Testis (tissue), 3 donors: ENCODE data around the gene SCGB3A1. TPM values are rescaled to one million over a fixed set of nuclear protein-coding genes. Genes with fewer than 3 reads are reported as not detected.

Source experiments
- DNase-seq: peaks from one replicate; pipeline ENCODE4 v3.0.0-alpha.2; 2019
- H3K27ac ChIP-seq, 2 donors: fragments of 200-600 bp; sonication (generic); one replicate each; pipeline ENCODE4 v1.5.1; 2019
- H3K27me3 ChIP-seq: fragments of 200-600 bp; sonication (generic); one replicate; pipeline ENCODE4 v1.5.1; 2019
- H3K36me3 ChIP-seq: fragments of 200-600 bp; sonication (generic); one replicate; pipeline ENCODE4 v1.5.1; 2017; ENCODE audit warnings: low read depth; ENCODE audit errors: missing control alignments
- H3K4me1 ChIP-seq: fragments of 200-600 bp; sonication (generic); one replicate; pipeline ENCODE4 v1.5.1; 2019
- H3K4me3 ChIP-seq, 2 donors: fragments of 200-600 bp; sonication (generic); one replicate each; pipeline ENCODE4 v1.5.1; 2017 to 2019
- H3K9me3 ChIP-seq: fragments of 200-600 bp; sonication (generic); one replicate; pipeline ENCODE4 v1.5.1; 2017
- POLR2A ChIP-seq: fragments of 450-650 bp; IDR thresholded peaks from one replicate; pipeline ENCODE4 v1.6.1; 2017; ENCODE audit warnings: antibody characterized with exemption, mild to moderate bottlenecking, moderate library complexity
- WGBS, 2 donors: methylation state at CpG; one replicate each; pipeline ENCODE4 v1.1.5; 2018; 5-methylcytosine and 5-hydroxymethylcytosine counted together
- intact Hi-C: fragments of 100-400 bp; cut with DNase I; formaldehyde crosslinking; loops from one replicate; pipeline ENCODE4 v1.15.1; 2023; ENCODE audit warnings: low total_unique reads
- polyA plus RNA-seq: library from polyadenylated mRNA; stranded (reverse); fragments of 350-450 nt; fragmentation: Illumina TruSeq; extraction: RNeasy Lipid Tissue Mini Kit (QIAGEN cat#74804); gene quantifications from one replicate; pipeline ENCODE4 v1.2.3, GENCODE V29; 2014; ENCODE audit warnings: low read depth, low replicate concordance; ENCODE audit not compliant: insufficient read depth
- total RNA-seq, 2 donors: library from RNA; depleted of rRNA; stranded (reverse); fragments of >200 nt; gene quantifications; one replicate each; pipeline ENCODE4 v1.2.3, GENCODE V29; 2016
- TF ChIP-seq, protein P1 (sequence below), 3 experiments: fragments of 450-650 bp in 2 of 3; fragments of 200-600 bp in 1 of 3; sonication (generic) in 1 of 3; IDR thresholded peaks; one replicate each; pipeline ENCODE4 v1.5.1; 2016 to 2019; ENCODE audit warnings: antibody characterized with exemption in 3 of 3, mild to moderate bottlenecking in 2 of 3, moderate library complexity in 1 of 3

The SCGB3A1 gene
- total and polyA plus RNA-seq, 3 donors from 2014 or later = 0.82 to 15.7 (median 9.8) TPM

DNA sequence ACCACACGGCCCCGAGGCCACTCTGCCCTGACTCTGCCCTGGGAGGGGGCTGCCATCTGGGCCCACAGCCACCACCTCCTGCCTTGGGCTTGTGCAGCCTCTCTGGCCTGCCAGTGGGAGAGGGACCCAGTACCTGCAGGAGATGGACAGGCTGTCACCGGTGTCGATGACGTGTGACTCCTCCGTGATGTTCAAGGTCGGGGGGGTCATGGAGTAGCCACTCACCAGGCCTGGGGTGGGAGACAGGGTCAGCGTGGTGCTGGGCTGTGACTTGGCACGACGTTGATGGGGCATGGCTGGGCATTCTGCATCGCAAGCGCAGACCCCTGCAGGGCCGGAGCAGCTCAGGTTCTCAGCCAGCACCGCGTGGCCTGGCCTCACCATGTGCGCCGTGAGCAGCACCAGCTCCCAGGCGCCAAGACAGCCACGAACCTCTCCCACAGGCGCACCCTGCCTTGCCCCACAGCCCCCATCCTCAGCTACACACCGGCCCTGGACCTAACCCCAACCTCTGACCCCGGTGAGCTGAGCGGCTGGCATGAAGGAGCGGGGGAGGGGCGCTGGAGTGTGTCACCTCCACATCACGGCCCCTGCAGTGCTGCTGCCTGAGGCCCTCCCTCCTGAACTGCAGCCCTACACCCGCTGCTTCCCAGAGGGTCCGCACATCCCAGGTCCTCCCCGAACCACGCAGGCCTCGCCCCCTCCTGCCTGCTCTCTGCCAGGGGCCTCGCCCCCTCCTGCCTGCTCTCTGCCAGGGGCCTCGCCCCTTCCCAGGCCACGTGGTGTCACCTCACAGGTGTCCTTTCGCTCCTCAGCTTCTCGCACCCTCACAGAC is 40.5 kb upstream of the SCGB3A1 start:
- intact Hi-C loops = no loop called here
- WGBS, 2 donors = 76% methylated on average over 18 to 26 of the region's 36 CpGs
- no peaks in the 10 kb centered on the region for H3K36me3 ChIP-seq
- H3K27ac ChIP-seq = no peak overlapping the region
- TF ChIP-seq, protein P1, sequence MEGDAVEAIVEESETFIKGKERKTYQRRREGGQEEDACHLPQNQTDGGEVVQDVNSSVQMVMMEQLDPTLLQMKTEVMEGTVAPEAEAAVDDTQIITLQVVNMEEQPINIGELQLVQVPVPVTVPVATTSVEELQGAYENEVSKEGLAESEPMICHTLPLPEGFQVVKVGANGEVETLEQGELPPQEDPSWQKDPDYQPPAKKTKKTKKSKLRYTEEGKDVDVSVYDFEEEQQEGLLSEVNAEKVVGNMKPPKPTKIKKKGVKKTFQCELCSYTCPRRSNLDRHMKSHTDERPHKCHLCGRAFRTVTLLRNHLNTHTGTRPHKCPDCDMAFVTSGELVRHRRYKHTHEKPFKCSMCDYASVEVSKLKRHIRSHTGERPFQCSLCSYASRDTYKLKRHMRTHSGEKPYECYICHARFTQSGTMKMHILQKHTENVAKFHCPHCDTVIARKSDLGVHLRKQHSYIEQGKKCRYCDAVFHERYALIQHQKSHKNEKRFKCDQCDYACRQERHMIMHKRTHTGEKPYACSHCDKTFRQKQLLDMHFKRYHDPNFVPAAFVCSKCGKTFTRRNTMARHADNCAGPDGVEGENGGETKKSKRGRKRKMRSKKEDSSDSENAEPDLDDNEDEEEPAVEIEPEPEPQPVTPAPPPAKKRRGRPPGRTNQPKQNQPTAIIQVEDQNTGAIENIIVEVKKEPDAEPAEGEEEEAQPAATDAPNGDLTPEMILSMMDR (IDR thresholded peaks at IDR 0.05) = no peak
- no peak for TF ChIP-seq POLR2A
- H3K4me1 ChIP-seq = no peaks in the 10 kb centered on the region
- DNase-seq = no peak
- H3K9me3 ChIP-seq = no peaks in the 10 kb centered on the region
- no peak overlapping the region for H3K4me3 ChIP-seq
- no peaks in the 10 kb centered on the region for H3K27me3 ChIP-seq

- Histone ChIP-seq H3K4me1 (no peaks in the 10 kb centered on the region), H3K9me3 (no peaks in the 10 kb centered on the region), H3K27ac (no peak overlapping the region), H3K27me3 (no peaks in the 10 kb centered on the region), H3K4me3 (no peak overlapping the region), H3K36me3 (no peaks in the 10 kb centered on the region)
- DNase-seq = no peak
- intact Hi-C loops = no loop called here
- 91 to 92% methylated on average over 19 to 22 of the region's 22 CpGs for WGBS, 2 donors
- TF ChIP-seq POLR2A = no peak
- TF ChIP-seq, protein P1 (IDR thresholded peaks at IDR 0.05) = no peak
Observed at GRCh38 chr5:180630426-180630825, 39.1 kb upstream of the SCGB3A1 start.

- Histone ChIP-seq H3K36me3 (no peaks in the 10 kb centered on the region), H3K4me3 (no peak overlapping the region), H3K4me1 (no peaks in the 10 kb centered on the region), H3K9me3 (no peaks in the 10 kb centered on the region), H3K27me3 (no peaks in the 10 kb centered on the region), H3K27ac (no peak overlapping the region)
- DNase-seq = no peak
- no peak for TF ChIP-seq POLR2A
- TF ChIP-seq, protein P1 (IDR thresholded peaks at IDR 0.05) = no peak
- intact Hi-C loops = no loop called here
- WGBS, 2 donors = 92 to 95% methylated on average over 18 to 25 of the region's 25 CpGs
Observed at GRCh38 chr5:180629831-180630382, 38.6 kb upstream of the SCGB3A1 start.

- Histone ChIP-seq H3K27me3 (no peaks in the 10 kb centered on the region), H3K4me3 (no peak overlapping the region), H3K27ac (no peak overlapping the region), H3K36me3 (no peaks in the 10 kb centered on the region), H3K9me3 (no peaks in the 10 kb centered on the region), H3K4me1 (no peaks in the 10 kb centered on the region)
- TF ChIP-seq, protein P1 (IDR thresholded peaks at IDR 0.05) = no peak
- no peak for TF ChIP-seq POLR2A
- DNase-seq = no peak
- 88 to 89% methylated on average over 9 to 44 of the region's 44 CpGs for WGBS, 2 donors
- intact Hi-C loops = no loop called here
Observed at GRCh38 chr5:180628827-180629750, 37.8 kb upstream of the SCGB3A1 start.
